Progenitor cell of endocrine pancreas (in vitro differentiated cells): Measurements from ENCODE around the gene SESN1. TPM values are rescaled to one million over a fixed set of nuclear protein-coding genes. Genes with fewer than 3 reads are reported as not detected.

Source experiments
- DNase-seq: peaks from one replicate; pipeline ENCODE4 v3.0.0; 2021; ENCODE audit warnings: low spot score; ENCODE audit not compliant: unreplicated experiment
- H3K27ac Mint-ChIP-seq: 2 replicates; pipeline ENCODE4 v1.8.0; 2021; ENCODE audit warnings: mild to moderate bottlenecking, moderate library complexity, mixed read lengths
- H3K27me3 Mint-ChIP-seq: 2 replicates; pipeline ENCODE4 v1.8.0; 2021; ENCODE audit warnings: mixed read lengths
- H3K36me3 Mint-ChIP-seq: 2 replicates; pipeline ENCODE4 v1.8.0; 2022; ENCODE audit warnings: mixed read lengths; ENCODE audit not compliant: insufficient read depth
- H3K4me1 Mint-ChIP-seq: 2 replicates; pipeline ENCODE4 v1.8.0; 2021; ENCODE audit warnings: low read depth, mixed read lengths
- H3K4me3 Mint-ChIP-seq: 2 replicates; pipeline ENCODE4 v1.8.0; 2021; ENCODE audit warnings: low read depth, mild to moderate bottlenecking, moderate library complexity, mixed read lengths
- H3K9me3 Mint-ChIP-seq: 2 replicates; pipeline ENCODE4 v1.8.0; 2021; ENCODE audit warnings: low read depth, mixed read lengths
- CTCF ChIP-seq: fragments of 200-600 bp; sonication (generic); IDR thresholded peaks from one replicate; pipeline ENCODE4 v1.5.0; 2021; ENCODE audit warnings: antibody characterized with exemption, mild to moderate bottlenecking; ENCODE audit not compliant: unreplicated experiment
- total RNA-seq: library from RNA; stranded (reverse); gene quantifications from 2 replicates; pipeline ENCODE4 v1.2.1, GENCODE V29; 2021

Gene SESN1
- total RNA-seq, 1 donor from 2014 or later, result 23.9 TPM

- TF ChIP-seq CTCF, result no peak
- H3K27me3 Mint-ChIP-seq, result no peaks in the 10 kb centered on the region
- H3K4me1 Mint-ChIP-seq, result peaks cover 14% of the 10 kb centered on the region
- H3K9me3 Mint-ChIP-seq, result no peaks in the 10 kb centered on the region
- DNase-seq, result no peak
- no peak overlapping the region for H3K27ac Mint-ChIP-seq
- no peaks in the 10 kb centered on the region for H3K36me3 Mint-ChIP-seq
- no peak overlapping the region for H3K4me3 Mint-ChIP-seq
Observed at GRCh38 chr6:109014606-109015005, 80.0 kb downstream of the SESN1 start.

GRCh38 chr6:109013656-109014305 is 80.9 kb downstream of the SESN1 start:
- no peaks in the 10 kb centered on the region for H3K27me3 Mint-ChIP-seq
- H3K9me3 Mint-ChIP-seq, result no peaks in the 10 kb centered on the region
- H3K4me3 Mint-ChIP-seq, result no peak overlapping the region
- no peak for DNase-seq
- no peak overlapping the region for H3K27ac Mint-ChIP-seq
- TF ChIP-seq CTCF, result no peak
- H3K36me3 Mint-ChIP-seq, result no peaks in the 10 kb centered on the region
- peaks cover 13% of the 10 kb centered on the region for H3K4me1 Mint-ChIP-seq

GRCh38 chr6:109010705-109011102 is 83.9 kb downstream of the SESN1 start:
- Mint-ChIP-seq H3K27ac (no peak overlapping the region), H3K4me3 (peak overlapping the region; percentile 3), H3K36me3 (no peaks in the 10 kb centered on the region), H3K4me1 (peaks cover 31% of the 10 kb centered on the region), H3K27me3 (no peaks in the 10 kb centered on the region), H3K9me3 (no peaks in the 10 kb centered on the region)
- no peak for DNase-seq
- no peak for TF ChIP-seq CTCF

DNA sequence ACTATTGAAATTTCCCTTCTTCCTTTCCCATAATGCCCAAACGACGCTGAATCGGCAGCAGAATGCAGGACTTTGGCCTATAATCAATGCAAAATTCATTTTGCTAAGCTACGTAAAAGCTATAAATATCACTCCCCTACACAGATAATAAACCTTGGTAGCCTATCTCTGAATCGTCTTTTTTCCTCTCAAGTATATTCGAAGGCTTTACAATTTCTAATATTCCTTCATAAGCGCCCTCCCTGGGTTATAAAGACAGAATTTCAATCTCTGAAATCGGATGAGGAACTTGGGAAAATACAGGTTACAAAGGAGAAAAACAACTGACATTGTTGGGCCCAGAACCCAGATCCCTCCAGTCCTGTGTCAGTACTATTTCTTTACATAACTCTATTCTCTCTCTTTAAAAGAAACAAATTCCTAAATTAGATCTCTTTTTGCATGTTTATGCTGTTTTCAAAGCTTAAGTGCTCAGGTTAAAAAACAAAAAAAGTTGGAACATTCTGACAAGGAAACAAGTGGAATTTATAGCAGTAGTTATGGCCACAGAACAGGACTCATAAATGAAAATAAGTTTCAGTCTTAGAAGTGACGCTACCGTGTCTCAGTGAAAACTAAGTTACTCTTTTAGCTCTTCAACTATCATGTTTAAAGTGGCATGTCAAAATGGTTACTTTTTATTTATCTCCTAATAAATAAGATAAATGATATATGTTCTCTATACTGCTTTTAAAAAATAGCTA is 84.5 kb downstream of the SESN1 start:
- H3K36me3 Mint-ChIP-seq, result no peaks in the 10 kb centered on the region
- peak overlapping the region; percentile 92 for H3K4me3 Mint-ChIP-seq
- no peak for DNase-seq
- H3K27ac Mint-ChIP-seq, result peak overlapping the region; percentile 99
- no peaks in the 10 kb centered on the region for H3K9me3 Mint-ChIP-seq
- no peaks in the 10 kb centered on the region for H3K27me3 Mint-ChIP-seq
- peaks cover 31% of the 10 kb centered on the region for H3K4me1 Mint-ChIP-seq
- no peak for TF ChIP-seq CTCF

DNA sequence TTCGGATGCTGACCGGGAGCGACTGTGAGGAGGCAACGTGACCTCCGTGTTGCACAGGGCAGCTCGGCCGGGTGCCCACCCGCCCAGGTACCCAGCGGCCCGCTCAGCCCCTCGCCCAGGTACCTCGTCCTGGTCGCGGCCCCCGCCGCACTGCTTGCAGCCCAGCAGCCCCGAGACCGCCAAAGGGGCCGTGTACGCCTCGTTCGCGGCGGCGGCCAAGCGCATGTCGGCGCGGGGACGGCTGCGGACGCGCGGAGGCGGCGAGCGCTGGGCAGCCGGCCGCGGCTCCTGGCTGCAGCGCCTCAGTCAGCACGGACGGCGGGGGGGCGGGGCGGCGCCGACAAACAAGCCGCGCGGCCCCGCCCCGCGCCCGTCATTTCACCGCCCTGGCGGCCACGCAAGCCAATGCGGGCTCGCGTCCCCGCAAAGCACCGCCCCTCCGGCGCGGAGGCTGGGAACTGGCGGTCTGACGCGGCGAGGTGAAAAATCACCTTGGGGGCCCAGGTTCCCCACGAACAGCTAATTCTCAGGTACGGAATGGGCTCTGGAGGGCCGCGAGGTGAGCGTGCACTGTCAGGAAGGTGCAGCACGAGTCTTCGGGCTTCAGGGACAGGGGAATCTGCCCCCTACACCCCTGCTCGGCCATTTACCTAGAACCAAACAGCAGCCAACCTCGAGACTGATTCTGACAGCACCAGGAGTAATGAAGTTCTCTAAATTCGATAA is 85.2 kb downstream of the SESN1 start:
- DNase-seq, result peak; percentile 90
- no peaks in the 10 kb centered on the region for H3K27me3 Mint-ChIP-seq
- peak overlapping the region; percentile 95 for H3K4me3 Mint-ChIP-seq
- H3K36me3 Mint-ChIP-seq, result no peaks in the 10 kb centered on the region
- no peaks in the 10 kb centered on the region for H3K9me3 Mint-ChIP-seq
- peak overlapping the region; percentile 99 for H3K27ac Mint-ChIP-seq
- H3K4me1 Mint-ChIP-seq, result peaks cover 36% of the 10 kb centered on the region
- peak; percentile 29 for TF ChIP-seq CTCF
